HCT116 (cell line): ENCODE measurements around the gene OR7A17.

Experiments used
- CEBPB ChIP-seq: IDR thresholded peaks from 2 replicates; pipeline ENCODE4 v1.6.1; 2012; ENCODE audit warnings: low read depth
- EZH2 ChIP-seq: fragments of 200-600 bp; sonication (generic); IDR thresholded peaks from 2 replicates; pipeline ENCODE4 v1.6.1; 2017; ENCODE audit warnings: antibody characterized with exemption, mixed run types
- FOSL1 ChIP-seq: IDR thresholded peaks from 2 replicates; pipeline ENCODE4 v1.6.1; 2012; ENCODE audit warnings: low read depth
- POLR2A ChIP-seq: IDR thresholded peaks from 2 replicates; pipeline ENCODE4 v1.7.0; 2011; ENCODE audit warnings: borderline replicate concordance; ENCODE audit not compliant: insufficient read depth, insufficient read length; ENCODE audit errors: extremely low read depth
- POLR2AphosphoS5 ChIP-seq: IDR thresholded peaks from 2 replicates; pipeline ENCODE4 v1.6.1; 2011; ENCODE audit warnings: mild to moderate bottlenecking, low read depth, low read length, moderate library complexity
- SP1 ChIP-seq: IDR thresholded peaks from 2 replicates; pipeline ENCODE4 v1.6.1; 2012; ENCODE audit warnings: low read depth
- TCF7L2 ChIP-seq: IDR thresholded peaks from 2 replicates; pipeline ENCODE4 v1.7.0; 2011; ENCODE audit warnings: borderline replicate concordance, inconsistent platforms; ENCODE audit not compliant: insufficient read depth, insufficient read length; ENCODE audit errors: extremely low read depth
- YY1 ChIP-seq: IDR thresholded peaks from 2 replicates; pipeline ENCODE4 v1.6.1; 2011; ENCODE audit warnings: low read length, low read depth, moderate library complexity, mild to moderate bottlenecking; ENCODE audit not compliant: insufficient replicate concordance; ENCODE audit errors: extremely low read depth
- ZNF274 ChIP-seq: fragments of 200-500 bp; sonication (Bioruptor generic); IDR thresholded peaks from 2 replicates; pipeline ENCODE4 v1.6.1; 2014; ENCODE audit warnings: mild to moderate bottlenecking, low read depth, low read length, inconsistent platforms
- TF ChIP-seq, protein P1 (sequence below), 3 experiments: fragments of 200-600 bp in 1 of 3; sonication (generic) in 1 of 3; IDR thresholded peaks in 2 of 3; conservative IDR thresholded peaks in 1 of 3; 2 replicates each; pipeline ENCODE4 v1.5.1; 2012 to 2017; ENCODE audit warnings: low read depth in 2 of 3, low read length in 2 of 3, antibody characterized with exemption in 1 of 3, borderline replicate concordance in 1 of 3, control low read depth in 1 of 3, mild to moderate bottlenecking in 1 of 3, mixed read lengths in 1 of 3, mixed run types in 1 of 3, moderate library complexity in 1 of 3; ENCODE audit not compliant: insufficient read depth in 1 of 3
- TF ChIP-seq, protein P2 (sequence below): IDR thresholded peaks from 2 replicates; pipeline ENCODE4 v1.6.1; 2012; ENCODE audit warnings: low read depth
- TF ChIP-seq, protein P3 (sequence below): IDR thresholded peaks from 2 replicates; pipeline ENCODE4 v1.6.1; 2012

DNA sequence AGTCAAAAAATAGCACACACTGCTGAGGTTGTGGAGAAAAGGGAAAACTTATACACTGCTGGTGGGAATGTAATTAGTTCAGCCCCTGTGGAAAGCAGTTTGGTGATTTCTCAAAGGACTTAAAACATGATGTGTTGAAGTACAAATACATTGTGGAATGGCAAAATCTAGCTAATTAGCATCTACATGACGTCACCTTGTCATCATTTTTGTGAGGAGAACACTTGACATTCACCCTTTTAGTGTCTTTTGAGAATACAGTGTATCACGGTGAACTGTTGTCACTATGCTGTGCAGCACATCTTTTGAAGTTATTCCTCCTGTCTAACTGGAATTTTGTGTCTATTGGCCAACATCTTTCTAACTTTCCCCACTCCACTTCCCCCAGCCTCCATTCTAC, 42.8 kb downstream of the OR7A17 start:
- TF ChIP-seq, protein P1, sequence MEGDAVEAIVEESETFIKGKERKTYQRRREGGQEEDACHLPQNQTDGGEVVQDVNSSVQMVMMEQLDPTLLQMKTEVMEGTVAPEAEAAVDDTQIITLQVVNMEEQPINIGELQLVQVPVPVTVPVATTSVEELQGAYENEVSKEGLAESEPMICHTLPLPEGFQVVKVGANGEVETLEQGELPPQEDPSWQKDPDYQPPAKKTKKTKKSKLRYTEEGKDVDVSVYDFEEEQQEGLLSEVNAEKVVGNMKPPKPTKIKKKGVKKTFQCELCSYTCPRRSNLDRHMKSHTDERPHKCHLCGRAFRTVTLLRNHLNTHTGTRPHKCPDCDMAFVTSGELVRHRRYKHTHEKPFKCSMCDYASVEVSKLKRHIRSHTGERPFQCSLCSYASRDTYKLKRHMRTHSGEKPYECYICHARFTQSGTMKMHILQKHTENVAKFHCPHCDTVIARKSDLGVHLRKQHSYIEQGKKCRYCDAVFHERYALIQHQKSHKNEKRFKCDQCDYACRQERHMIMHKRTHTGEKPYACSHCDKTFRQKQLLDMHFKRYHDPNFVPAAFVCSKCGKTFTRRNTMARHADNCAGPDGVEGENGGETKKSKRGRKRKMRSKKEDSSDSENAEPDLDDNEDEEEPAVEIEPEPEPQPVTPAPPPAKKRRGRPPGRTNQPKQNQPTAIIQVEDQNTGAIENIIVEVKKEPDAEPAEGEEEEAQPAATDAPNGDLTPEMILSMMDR (IDR thresholded peaks at IDR 0.05 in 2 of 3, conservative IDR thresholded peaks at IDR 0.05 in 1 of 3; ENCODE audit: borderline replicate concordance in 1 of 3, insufficient read depth in 1 of 3, low read depth in 2 of 3, low read length in 2 of 3), result no peak
- TF ChIP-seq EZH2 (no peak), TCF7L2 (no peak), SP1 (no peak), YY1 (no peak), ZNF274 (no peak), POLR2A (no peak), POLR2AphosphoS5 (no peak), CEBPB (no peak), FOSL1 (no peak)
- TF ChIP-seq, protein P2, sequence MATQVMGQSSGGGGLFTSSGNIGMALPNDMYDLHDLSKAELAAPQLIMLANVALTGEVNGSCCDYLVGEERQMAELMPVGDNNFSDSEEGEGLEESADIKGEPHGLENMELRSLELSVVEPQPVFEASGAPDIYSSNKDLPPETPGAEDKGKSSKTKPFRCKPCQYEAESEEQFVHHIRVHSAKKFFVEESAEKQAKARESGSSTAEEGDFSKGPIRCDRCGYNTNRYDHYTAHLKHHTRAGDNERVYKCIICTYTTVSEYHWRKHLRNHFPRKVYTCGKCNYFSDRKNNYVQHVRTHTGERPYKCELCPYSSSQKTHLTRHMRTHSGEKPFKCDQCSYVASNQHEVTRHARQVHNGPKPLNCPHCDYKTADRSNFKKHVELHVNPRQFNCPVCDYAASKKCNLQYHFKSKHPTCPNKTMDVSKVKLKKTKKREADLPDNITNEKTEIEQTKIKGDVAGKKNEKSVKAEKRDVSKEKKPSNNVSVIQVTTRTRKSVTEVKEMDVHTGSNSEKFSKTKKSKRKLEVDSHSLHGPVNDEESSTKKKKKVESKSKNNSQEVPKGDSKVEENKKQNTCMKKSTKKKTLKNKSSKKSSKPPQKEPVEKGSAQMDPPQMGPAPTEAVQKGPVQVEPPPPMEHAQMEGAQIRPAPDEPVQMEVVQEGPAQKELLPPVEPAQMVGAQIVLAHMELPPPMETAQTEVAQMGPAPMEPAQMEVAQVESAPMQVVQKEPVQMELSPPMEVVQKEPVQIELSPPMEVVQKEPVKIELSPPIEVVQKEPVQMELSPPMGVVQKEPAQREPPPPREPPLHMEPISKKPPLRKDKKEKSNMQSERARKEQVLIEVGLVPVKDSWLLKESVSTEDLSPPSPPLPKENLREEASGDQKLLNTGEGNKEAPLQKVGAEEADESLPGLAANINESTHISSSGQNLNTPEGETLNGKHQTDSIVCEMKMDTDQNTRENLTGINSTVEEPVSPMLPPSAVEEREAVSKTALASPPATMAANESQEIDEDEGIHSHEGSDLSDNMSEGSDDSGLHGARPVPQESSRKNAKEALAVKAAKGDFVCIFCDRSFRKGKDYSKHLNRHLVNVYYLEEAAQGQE, result no peak
- TF ChIP-seq, protein P3, sequence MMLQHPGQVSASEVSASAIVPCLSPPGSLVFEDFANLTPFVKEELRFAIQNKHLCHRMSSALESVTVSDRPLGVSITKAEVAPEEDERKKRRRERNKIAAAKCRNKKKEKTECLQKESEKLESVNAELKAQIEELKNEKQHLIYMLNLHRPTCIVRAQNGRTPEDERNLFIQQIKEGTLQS, result no peak
